Memory B cell (primary cell): ENCODE data around the gene PLAGL2.
"Not testable (repeated sequence)": the region's sequence is repeated elsewhere in the genome, so short reads cannot be mapped to it uniquely, and the experiment has no call there.

Source experiments
- ATAC-seq: fragments of 150-1000 bp; cut with Tn5 transposase; 2 replicates; pipeline ENCODE4 v1.10.0; 2021; ENCODE audit warnings: low read depth, mild to moderate bottlenecking, moderate library complexity
- DNase-seq, 2 donors: peaks; one replicate each; pipeline ENCODE4 v3.0.0; 2022; ENCODE audit warnings: low spot score in 2 of 2
- H3K27ac Mint-ChIP-seq: one replicate; pipeline ENCODE4 v1.8.0; 2022; ENCODE audit warnings: mild to moderate bottlenecking, moderate library complexity, mixed read lengths
- H3K27me3 Mint-ChIP-seq: one replicate; pipeline ENCODE4 v1.8.0; 2022; ENCODE audit warnings: mixed read lengths
- H3K36me3 Mint-ChIP-seq: one replicate; pipeline ENCODE4 v1.8.0; 2022; ENCODE audit warnings: mild to moderate bottlenecking, mixed read lengths
- H3K4me1 Mint-ChIP-seq: one replicate; pipeline ENCODE4 v1.8.0; 2022; ENCODE audit warnings: mixed read lengths
- H3K4me3 Mint-ChIP-seq: one replicate; pipeline ENCODE4 v1.8.0; 2022; ENCODE audit warnings: mild to moderate bottlenecking, moderate library complexity, mixed read lengths
- H3K9me3 Mint-ChIP-seq: one replicate; pipeline ENCODE4 v1.8.0; 2022; ENCODE audit warnings: mixed read lengths

PLAGL2 gene, protein sequence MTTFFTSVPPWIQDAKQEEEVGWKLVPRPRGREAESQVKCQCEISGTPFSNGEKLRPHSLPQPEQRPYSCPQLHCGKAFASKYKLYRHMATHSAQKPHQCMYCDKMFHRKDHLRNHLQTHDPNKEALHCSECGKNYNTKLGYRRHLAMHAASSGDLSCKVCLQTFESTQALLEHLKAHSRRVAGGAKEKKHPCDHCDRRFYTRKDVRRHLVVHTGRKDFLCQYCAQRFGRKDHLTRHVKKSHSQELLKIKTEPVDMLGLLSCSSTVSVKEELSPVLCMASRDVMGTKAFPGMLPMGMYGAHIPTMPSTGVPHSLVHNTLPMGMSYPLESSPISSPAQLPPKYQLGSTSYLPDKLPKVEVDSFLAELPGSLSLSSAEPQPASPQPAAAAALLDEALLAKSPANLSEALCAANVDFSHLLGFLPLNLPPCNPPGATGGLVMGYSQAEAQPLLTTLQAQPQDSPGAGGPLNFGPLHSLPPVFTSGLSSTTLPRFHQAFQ

DNA sequence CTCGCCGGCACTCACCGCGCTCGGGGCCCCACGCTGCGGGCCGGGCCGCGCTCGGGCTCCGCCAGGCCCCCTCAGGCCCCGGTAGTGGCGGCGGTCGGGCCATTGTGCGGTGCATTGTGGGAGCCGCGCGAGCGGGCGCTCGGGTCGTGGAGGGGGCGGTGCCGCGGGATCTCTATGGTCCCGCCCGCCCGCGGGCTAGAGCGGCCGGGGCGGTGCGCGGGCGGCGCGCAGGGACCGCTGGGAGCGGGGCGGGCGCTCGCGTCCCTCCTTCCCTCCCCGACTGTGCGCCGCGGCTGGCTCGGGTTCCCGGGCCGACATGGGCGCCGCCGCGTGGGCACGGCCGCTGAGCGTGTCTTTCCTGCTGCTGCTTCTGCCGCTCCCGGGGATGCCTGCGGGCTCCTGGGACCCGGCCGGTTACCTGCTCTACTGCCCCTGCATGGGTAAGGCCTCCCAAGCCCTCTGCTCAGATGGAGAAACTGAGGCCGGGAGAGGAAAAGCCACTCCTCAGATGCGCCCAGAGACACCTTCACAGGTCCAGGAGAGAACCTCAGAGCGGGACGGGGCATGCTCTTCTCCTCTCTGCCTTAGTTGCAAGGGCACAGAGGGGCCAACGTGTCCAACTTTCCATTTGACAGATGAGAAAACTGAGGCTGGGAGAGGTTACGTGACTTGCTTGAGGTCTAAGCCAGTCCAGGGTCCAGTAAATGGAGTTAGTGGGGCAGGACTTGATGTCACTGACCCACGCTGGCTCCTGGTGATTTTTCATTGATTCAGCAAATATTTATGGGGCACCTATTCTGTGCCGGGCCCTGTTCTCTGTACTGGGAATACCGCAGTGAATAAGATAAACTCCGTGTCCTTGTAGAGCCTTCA is at the start of gene PLAGL2, which contains the start of gene POFUT1:
PLAGL2 (minus strand) TSS at position 118 of the 873 bp plus-strand sequence. CDS start 5,565 bp downstream, outside the sequence.
POFUT1 (plus strand) TSS at position 255 of the 873 bp plus-strand sequence; CDS start at position 317, 62 bp downstream.
- peak; percentile 86 to 91 for DNase-seq
- no peaks in the 10 kb centered on the region for H3K9me3 Mint-ChIP-seq
- H3K4me3 Mint-ChIP-seq: peak within 1 kb of the TSS; percentile 95
- no peaks in the 10 kb centered on the region for H3K27me3 Mint-ChIP-seq
- H3K4me1 Mint-ChIP-seq: peaks cover 55% of the 10 kb centered on the region
- peak within 1 kb of the TSS; percentile 93 for H3K27ac Mint-ChIP-seq
- peaks cover 7% of the 10 kb centered on the region for H3K36me3 Mint-ChIP-seq
- peak; percentile 96 for ATAC-seq

- H3K36me3 Mint-ChIP-seq: no peaks in the 10 kb centered on the region
- H3K27me3 Mint-ChIP-seq: peaks cover 2% of the 10 kb centered on the region
- DNase-seq: no peak
- H3K9me3 Mint-ChIP-seq: no peaks in the 10 kb centered on the region
- ATAC-seq: no peak
- H3K4me3 Mint-ChIP-seq: no peak overlapping the region
- H3K4me1 Mint-ChIP-seq: peaks cover 6% of the 10 kb centered on the region
- no peak overlapping the region for H3K27ac Mint-ChIP-seq
These were observed 44.6 kb upstream of the PLAGL2 start for GRCh38 chr20:32252189-32252588.

DNA sequence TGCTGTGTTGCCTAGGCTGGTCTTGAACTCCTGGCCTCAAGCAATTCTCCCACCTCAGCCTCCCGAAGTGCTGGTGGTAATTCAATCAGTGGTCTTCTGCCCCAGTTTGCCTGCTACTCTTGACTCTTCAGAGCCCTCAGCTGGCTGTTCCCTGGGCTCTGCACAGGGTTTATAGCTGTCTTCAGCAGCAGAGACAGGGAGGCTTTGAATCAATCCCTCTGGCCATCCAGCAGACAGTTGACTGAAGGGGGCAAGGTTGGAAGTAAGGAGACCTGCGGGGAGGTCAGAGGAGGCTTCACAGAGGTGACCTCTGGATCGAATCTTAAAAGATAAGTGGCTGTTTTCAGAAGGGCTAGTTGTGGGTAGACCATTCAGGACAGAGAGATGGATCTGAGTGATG is 43.9 kb upstream of the PLAGL2 start:
- Mint-ChIP-seq H3K27ac (no peak overlapping the region), H3K36me3 (no peaks in the 10 kb centered on the region), H3K4me3 (no peak overlapping the region), H3K27me3 (peaks cover 2% of the 10 kb centered on the region), H3K9me3 (no peaks in the 10 kb centered on the region), H3K4me1 (peaks cover 6% of the 10 kb centered on the region)
- no peak for DNase-seq
- ATAC-seq: no peak

- ATAC-seq: peak; percentile 91
- DNase-seq: peak in 1 of 2 donors; percentile 9
- Mint-ChIP-seq H3K4me1 (peaks cover 6% of the 10 kb centered on the region), H3K4me3 (no peak overlapping the region), H3K27ac (no peak overlapping the region), H3K27me3 (peaks cover 2% of the 10 kb centered on the region), H3K36me3 (no peaks in the 10 kb centered on the region), H3K9me3 (no peaks in the 10 kb centered on the region)
These were observed 41.6 kb upstream of the PLAGL2 start for GRCh38 chr20:32249030-32249738.

GRCh38 chr20:32248043-32248442 is 40.5 kb upstream of the PLAGL2 start:
- H3K27me3 Mint-ChIP-seq: peaks cover 2% of the 10 kb centered on the region
- H3K4me1 Mint-ChIP-seq: peaks cover 6% of the 10 kb centered on the region
- no peaks in the 10 kb centered on the region for H3K36me3 Mint-ChIP-seq
- no peak overlapping the region for H3K27ac Mint-ChIP-seq
- no peaks in the 10 kb centered on the region for H3K9me3 Mint-ChIP-seq
- H3K4me3 Mint-ChIP-seq: no peak overlapping the region
- DNase-seq: no peak
- ATAC-seq: no peak

GRCh38 chr20:32246208-32246607 is 38.7 kb upstream of the PLAGL2 start:
- not testable (repeated sequence) for H3K36me3 Mint-ChIP-seq, ATAC-seq, H3K4me1 Mint-ChIP-seq, H3K9me3 Mint-ChIP-seq, H3K27ac Mint-ChIP-seq, H3K27me3 Mint-ChIP-seq, DNase-seq, H3K4me3 Mint-ChIP-seq

DNA sequence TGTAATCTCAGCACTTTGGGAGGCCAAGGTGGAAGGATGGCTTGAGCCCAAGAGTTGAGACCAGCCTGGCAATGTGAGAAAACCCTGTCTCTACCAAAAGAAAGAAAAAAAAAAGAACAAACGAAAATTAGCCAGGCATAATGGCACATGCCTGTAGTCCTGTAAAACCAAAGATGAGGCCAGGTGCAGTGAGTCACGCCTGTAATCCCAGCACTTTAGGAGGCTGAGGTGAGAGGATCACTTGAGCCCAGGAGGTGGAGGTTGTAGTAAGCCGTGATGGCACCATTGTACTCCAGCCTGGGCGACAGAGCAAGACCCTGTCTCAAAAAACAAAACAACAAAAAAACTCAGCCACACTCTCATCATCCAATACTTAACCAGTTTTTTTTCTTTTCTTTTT is 37.4 kb upstream of the PLAGL2 start:
- H3K9me3 Mint-ChIP-seq: no peaks in the 10 kb centered on the region
- DNase-seq: no peak
- peaks cover 4% of the 10 kb centered on the region for H3K4me1 Mint-ChIP-seq
- ATAC-seq: no peak
- H3K36me3 Mint-ChIP-seq: no peaks in the 10 kb centered on the region
- H3K4me3 Mint-ChIP-seq: no peak overlapping the region
- no peaks in the 10 kb centered on the region for H3K27me3 Mint-ChIP-seq
- no peak overlapping the region for H3K27ac Mint-ChIP-seq

GRCh38 chr20:32244150-32244823 is 36.7 kb upstream of the PLAGL2 start:
- Mint-ChIP-seq H3K27ac (no peak overlapping the region), H3K27me3 (no peaks in the 10 kb centered on the region)

DNA sequence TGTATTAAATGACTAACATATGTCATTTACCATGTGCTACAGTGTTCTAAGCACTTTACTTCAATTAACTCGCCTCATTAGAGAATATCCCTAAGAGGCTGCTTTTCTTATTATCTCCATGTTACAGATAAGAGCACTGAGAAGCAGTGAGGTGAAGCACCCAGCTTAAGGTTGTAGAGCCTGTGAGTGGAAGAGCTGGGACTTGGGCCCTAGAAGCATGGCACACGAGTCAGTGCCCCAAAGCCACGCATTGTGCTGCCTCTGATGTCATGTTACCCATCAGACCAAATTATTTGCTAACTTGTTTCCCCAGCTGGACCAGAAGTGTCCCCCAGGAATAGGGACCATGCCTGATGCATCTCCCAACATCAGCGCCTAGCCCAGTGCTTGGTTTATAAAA is 34.3 kb upstream of the PLAGL2 start:
- DNase-seq (no peak), ATAC-seq (no peak)
- no peaks in the 10 kb centered on the region for H3K9me3 Mint-ChIP-seq
- no peaks in the 10 kb centered on the region for H3K27me3 Mint-ChIP-seq
- peaks cover 7% of the 10 kb centered on the region for H3K4me1 Mint-ChIP-seq
- H3K27ac Mint-ChIP-seq: no peak overlapping the region
- peaks cover 4% of the 10 kb centered on the region for H3K36me3 Mint-ChIP-seq
- no peak overlapping the region for H3K4me3 Mint-ChIP-seq

More at GRCh38 chr20:32244150-32244823, 36.7 kb upstream of the PLAGL2 start:
- ATAC-seq (no peak), DNase-seq (no peak)
- Mint-ChIP-seq H3K36me3 (no peaks in the 10 kb centered on the region), H3K4me3 (no peak overlapping the region), H3K9me3 (no peaks in the 10 kb centered on the region), H3K4me1 (peaks cover 7% of the 10 kb centered on the region)

DNA sequence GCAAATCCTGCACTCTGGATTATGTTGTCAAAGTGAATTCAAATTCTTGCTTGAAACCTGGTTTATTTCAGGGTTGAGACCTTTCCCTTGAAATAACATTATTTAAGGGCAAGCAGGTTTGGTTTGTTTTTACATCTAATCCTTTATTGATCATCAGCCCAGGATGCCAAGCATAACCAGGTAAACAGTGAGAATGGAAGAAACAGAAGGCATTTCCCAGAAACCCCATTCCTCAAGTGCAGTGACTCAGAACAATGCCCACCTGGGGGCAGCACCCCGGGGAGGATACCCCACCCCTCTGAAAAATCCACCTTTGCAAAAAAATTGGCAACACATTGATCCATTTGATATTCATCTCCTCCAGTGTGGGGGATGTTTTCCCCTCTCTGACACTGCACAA is 32.7 kb upstream of the PLAGL2 start:
- Mint-ChIP-seq H3K9me3 (no peaks in the 10 kb centered on the region), H3K27me3 (no peaks in the 10 kb centered on the region), H3K4me1 (peaks cover 7% of the 10 kb centered on the region), H3K27ac (no peak overlapping the region), H3K4me3 (no peak overlapping the region), H3K36me3 (peaks cover 9% of the 10 kb centered on the region)
- DNase-seq (no peak), ATAC-seq (no peak)

DNA sequence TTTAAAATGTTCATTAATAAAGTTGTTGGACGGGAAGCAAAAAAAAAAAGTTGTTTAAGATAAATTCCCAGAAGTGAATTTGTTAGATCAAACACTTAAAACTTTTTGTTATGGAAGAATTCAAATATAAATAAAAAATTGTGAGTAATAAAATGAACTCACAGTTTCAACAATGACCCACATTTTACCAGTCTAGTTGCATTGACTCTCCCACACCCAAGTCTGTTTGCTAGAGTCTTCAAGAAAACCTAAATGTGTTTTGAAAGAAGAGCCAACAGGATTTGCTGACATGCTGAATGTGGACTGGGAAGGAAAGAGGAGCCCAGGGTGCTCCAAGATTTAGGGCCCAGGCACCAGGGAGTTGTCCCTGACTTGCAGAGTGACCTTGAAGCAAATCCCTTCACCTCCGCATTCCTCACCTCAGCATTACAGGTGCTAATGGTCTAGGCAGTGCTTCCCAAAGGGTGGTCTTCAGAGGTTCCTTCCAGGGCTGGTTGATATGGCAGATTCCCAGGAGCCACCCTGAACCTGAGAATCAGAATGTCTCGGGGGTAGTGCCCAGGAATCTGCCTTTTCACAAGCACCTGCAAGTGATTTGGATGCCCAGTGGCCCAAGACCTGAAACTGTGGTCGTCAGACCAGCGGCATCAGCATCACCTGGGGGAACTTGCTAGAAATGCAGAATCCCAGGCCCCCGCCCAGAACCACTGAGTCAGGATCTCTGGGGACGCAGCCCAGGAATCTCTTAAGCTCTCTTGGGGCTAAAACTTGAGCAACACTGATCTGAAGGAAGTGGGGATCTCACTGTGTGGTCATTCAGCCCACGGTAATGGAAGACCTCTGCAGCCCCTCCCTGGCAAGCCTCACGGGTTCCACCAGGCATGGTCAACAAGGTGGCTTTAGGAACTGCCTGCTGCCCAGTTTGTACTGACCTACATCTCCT is 31.2 kb upstream of the PLAGL2 start:
- Mint-ChIP-seq H3K36me3 (peaks cover 9% of the 10 kb centered on the region), H3K27ac (no peak overlapping the region), H3K4me3 (no peak overlapping the region), H3K27me3 (no peaks in the 10 kb centered on the region), H3K4me1 (peaks cover 7% of the 10 kb centered on the region), H3K9me3 (no peaks in the 10 kb centered on the region)
- ATAC-seq (no peak), DNase-seq (no peak)

DNA sequence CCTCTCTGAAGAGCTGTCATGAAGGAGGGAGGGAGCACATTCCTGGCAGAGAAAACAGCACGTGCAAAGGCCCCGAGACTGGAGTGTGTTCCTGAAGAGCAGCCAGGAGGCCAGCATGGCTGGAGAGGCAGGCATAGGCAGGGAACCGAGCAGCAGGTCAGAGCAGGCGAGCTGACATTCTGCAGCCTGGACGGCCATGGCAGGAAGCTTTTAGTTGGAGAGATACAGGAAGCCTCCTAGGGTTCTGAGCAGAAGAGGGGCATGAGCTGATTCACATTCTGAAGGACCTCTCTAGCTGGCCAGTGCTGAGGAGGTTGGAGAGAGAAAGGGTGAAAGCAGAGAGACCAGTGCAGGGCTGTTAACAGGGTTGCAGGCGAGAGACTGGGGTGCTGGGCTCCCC is 29.9 kb upstream of the PLAGL2 start:
- Mint-ChIP-seq H3K9me3 (no peaks in the 10 kb centered on the region), H3K27ac (no peak overlapping the region), H3K36me3 (peaks cover 19% of the 10 kb centered on the region), H3K4me1 (peaks cover 11% of the 10 kb centered on the region), H3K4me3 (no peak overlapping the region), H3K27me3 (no peaks in the 10 kb centered on the region)
- DNase-seq: no peak
- ATAC-seq: no peak
